Calu3 (cell line): ENCODE results near the gene PPP1R13L. TPM values are rescaled to one million over a fixed set of nuclear protein-coding genes. Genes with fewer than 3 reads are reported as not detected.
"Not testable (repeated sequence)": the region's sequence is repeated elsewhere in the genome, so short reads cannot be mapped to it uniquely, and the experiment has no call there.

Experiments
- BruUV-seq: library from RNA; stranded (reverse); fragments of 400-500 nt; replicated peaks from 2 replicates; lab custom pipeline; 2021; lab: Mats Ljungman, UMichigan
- CTCF ChIA-PET: fragments of 300-600 bp; sonication (Branson Sonifier 250); formaldehyde crosslinking; loops from one replicate; lab custom pipeline; 2022; ENCODE audit warnings: antibody characterized with exemption; lab: Charles Lee
- DNase-seq: peaks from one replicate; pipeline ENCODE4 v3.0.0; 2022
- H3K27ac Mint-ChIP-seq: one replicate; pipeline ENCODE4 v1.8.0; 2022; ENCODE audit warnings: mixed read lengths; ENCODE audit not compliant: unreplicated experiment
- H3K27me3 Mint-ChIP-seq: one replicate; pipeline ENCODE4 v1.8.0; 2022; ENCODE audit warnings: mixed read lengths; ENCODE audit not compliant: unreplicated experiment
- H3K36me3 Mint-ChIP-seq: one replicate; pipeline ENCODE4 v1.8.0; 2022; ENCODE audit warnings: mild to moderate bottlenecking, moderate library complexity, mixed read lengths; ENCODE audit not compliant: insufficient read depth, unreplicated experiment
- H3K4me1 Mint-ChIP-seq: one replicate; pipeline ENCODE4 v1.8.0; 2022; ENCODE audit warnings: mild to moderate bottlenecking, low read depth, mixed read lengths; ENCODE audit not compliant: unreplicated experiment
- H3K4me3 Mint-ChIP-seq: one replicate; pipeline ENCODE4 v1.8.0; 2022; ENCODE audit warnings: mild to moderate bottlenecking, low read depth, moderate library complexity, mixed read lengths; ENCODE audit not compliant: unreplicated experiment
- H3K9me3 Mint-ChIP-seq: one replicate; pipeline ENCODE4 v1.8.0; 2022; ENCODE audit warnings: low read depth, mixed read lengths; ENCODE audit not compliant: unreplicated experiment
- intact Hi-C: fragments of 100-400 bp; cut with micrococcal nuclease; formaldehyde crosslinking; loops from one replicate; pipeline ENCODE4 v1.10.0; 2022; ENCODE audit not compliant: unreplicated experiment
- total RNA-seq: library from RNA; stranded (reverse); gene quantifications from 2 replicates; pipeline ENCODE4 v1.2.3, GENCODE V29; 2022
- TF ChIP-seq, protein P1 (sequence below): fragments of 200-600 bp; IDR thresholded peaks from one replicate; pipeline ENCODE4 v1.8.0; 2022; ENCODE audit warnings: antibody characterized with exemption; ENCODE audit not compliant: unreplicated experiment

PPP1R13L gene
- total RNA-seq, 1 experiment from 2014 or later, result 135 TPM

DNA sequence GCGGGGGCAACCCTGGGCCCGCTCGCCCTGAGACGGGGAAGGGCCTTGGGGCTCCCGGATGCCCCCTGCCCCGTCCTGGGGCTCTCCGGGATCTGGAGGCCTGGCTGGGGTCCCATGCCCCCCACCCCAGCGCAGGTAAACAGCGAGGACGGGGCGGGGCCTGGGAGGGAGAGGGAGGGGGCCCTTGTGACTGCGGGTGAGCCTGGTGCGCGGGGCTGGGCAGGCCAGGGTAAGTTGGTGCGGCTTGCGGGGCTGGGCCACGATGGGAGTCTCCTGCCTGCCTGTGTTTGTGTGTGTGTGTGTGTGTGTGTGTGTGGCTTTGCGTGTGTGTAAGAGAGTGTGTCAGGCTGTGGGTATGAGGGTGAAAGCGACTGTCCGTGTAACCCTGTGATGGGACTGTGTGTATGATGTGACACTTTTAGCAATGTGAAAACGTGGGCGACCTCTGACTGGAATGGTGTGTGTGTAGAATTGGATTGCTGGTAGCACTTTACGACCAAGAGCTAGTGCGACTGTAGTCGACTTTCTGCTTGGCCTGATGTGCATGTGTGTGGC lies 63.9 kb downstream of the PPP1R13L start:
- no peak overlapping the region for H3K4me3 Mint-ChIP-seq
- no TSS peak for BruUV-seq
- peak; percentile 31 for DNase-seq
- no peaks in the 10 kb centered on the region for H3K27me3 Mint-ChIP-seq
- TF ChIP-seq, protein P1, sequence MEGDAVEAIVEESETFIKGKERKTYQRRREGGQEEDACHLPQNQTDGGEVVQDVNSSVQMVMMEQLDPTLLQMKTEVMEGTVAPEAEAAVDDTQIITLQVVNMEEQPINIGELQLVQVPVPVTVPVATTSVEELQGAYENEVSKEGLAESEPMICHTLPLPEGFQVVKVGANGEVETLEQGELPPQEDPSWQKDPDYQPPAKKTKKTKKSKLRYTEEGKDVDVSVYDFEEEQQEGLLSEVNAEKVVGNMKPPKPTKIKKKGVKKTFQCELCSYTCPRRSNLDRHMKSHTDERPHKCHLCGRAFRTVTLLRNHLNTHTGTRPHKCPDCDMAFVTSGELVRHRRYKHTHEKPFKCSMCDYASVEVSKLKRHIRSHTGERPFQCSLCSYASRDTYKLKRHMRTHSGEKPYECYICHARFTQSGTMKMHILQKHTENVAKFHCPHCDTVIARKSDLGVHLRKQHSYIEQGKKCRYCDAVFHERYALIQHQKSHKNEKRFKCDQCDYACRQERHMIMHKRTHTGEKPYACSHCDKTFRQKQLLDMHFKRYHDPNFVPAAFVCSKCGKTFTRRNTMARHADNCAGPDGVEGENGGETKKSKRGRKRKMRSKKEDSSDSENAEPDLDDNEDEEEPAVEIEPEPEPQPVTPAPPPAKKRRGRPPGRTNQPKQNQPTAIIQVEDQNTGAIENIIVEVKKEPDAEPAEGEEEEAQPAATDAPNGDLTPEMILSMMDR, result no peak
- CTCF ChIA-PET, result no interaction called here
- intact Hi-C loops, result no loop called here
- H3K36me3 Mint-ChIP-seq, result peaks cover 19% of the 10 kb centered on the region
- no peaks in the 10 kb centered on the region for H3K9me3 Mint-ChIP-seq
- no peaks in the 10 kb centered on the region for H3K4me1 Mint-ChIP-seq
- H3K27ac Mint-ChIP-seq, result no peak overlapping the region

DNA sequence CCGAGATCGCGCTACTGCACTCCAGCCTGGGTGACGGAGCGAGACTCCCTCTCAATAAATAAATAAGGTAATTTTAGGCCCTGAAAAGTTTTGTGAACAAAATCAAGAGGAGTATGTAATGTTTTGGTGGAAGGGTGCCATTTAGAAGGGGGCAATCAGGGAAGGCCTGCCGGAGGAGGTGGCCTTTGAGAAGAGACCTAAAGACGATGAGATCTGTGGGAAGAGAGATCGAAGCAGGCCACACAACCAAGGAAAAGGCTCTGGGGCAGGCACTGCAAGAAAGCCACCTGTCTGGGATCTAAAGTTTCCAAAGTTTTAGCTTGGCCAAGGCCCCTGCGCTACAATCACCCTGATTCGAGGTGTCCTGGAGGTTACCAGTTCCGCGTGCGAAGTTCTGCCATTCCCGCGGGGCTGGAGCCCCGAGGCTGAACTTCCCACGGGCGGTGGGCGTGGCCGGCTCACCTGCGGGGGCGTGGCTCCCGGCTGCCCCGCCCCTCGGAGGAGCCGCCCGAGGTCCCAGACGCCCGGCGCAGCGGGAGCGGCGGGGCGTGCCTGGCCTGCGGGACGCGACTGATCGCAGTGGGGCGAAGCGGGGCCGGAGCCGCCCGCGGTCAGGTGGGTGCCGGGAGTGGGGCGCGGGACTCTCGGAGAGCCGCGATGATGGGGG lies 64.5 kb downstream of the PPP1R13L start, which contains the start of gene KLC3:
KLC3 (plus strand) TSS at position 519 of the 667 bp plus-strand sequence. CDS start 4,792 bp downstream, outside the sequence.
- Mint-ChIP-seq H3K36me3 (peaks cover 17% of the 10 kb centered on the region), H3K4me3 (no peak within 1 kb of the TSS), H3K4me1 (no peaks in the 10 kb centered on the region), H3K9me3 (no peaks in the 10 kb centered on the region), H3K27ac (peak within 1 kb of the TSS; percentile 71), H3K27me3 (no peaks in the 10 kb centered on the region)
- intact Hi-C loops, result no loop called here
- CTCF ChIA-PET, result no interaction called here
- no TSS peak for BruUV-seq
- TF ChIP-seq, protein P1, result no peak
- DNase-seq, result peak; percentile 84

DNA sequence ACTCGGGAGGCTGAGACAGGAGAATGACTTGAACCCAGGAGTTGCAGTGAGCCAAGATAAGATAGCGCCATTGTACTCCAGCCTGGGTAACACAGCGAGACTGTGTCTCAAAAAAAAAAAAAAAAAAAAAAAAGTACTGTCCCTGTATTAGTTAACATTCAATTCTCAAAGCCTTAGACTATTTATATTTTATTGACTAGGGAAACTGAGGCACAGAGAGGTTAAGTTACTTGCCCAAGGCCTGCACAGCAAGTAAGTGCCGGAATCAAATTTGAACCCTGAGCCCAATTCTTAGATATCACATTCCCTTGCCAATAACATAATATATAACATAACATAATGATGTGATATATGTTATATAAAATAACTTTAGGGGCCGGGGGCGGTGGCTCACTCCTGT lies 65.2 kb downstream of the PPP1R13L start:
- Mint-ChIP-seq H3K9me3 (no peaks in the 10 kb centered on the region), H3K4me3 (no peak overlapping the region), H3K4me1 (no peaks in the 10 kb centered on the region), H3K27me3 (no peaks in the 10 kb centered on the region), H3K27ac (no peak overlapping the region), H3K36me3 (peaks cover 11% of the 10 kb centered on the region)
- CTCF ChIA-PET, result interaction anchor here (1.4 kb wide), 1 partner anchor 139 kb away, joined by 5 read pairs; no protein-coding TSS in a partner anchor
- TF ChIP-seq, protein P1, result no peak
- BruUV-seq, result no TSS peak
- intact Hi-C loops, result loop anchor here (2.0 kb wide), 1 partner anchor 87 kb away; no protein-coding TSS in a partner anchor
- DNase-seq, result no peak

DNA sequence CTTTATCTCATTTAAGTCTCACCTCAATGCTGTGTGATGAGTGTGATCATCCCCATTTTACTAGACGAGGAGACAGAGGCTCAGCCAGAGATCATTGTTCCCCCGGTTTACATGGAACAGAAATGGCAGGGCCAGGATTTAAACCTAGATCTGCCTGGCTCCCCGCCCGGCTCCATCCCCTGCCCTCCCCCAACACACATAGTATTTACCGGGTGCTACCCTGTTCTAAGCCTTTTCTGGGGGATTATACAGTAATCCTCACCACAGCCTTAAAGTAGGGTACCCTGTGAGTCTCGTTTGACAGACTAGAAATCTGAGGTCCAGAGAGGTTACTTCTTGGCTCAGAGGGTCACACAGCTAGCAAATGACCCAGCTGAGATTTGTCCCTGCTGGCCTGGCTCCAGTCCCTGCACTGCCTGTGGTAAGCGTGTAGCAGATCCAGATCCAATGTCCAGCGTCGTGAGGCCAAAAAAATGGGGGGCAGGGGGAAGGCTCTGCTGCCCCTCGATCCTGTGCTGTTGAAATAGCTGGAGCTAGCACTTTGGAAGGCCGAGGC lies 68.1 kb downstream of the PPP1R13L start:
- Mint-ChIP-seq H3K4me3 (no peak overlapping the region), H3K4me1 (no peaks in the 10 kb centered on the region), H3K9me3 (no peaks in the 10 kb centered on the region), H3K27ac (no peak overlapping the region), H3K27me3 (no peaks in the 10 kb centered on the region), H3K36me3 (peaks cover 11% of the 10 kb centered on the region)
- CTCF ChIA-PET, result no interaction called here
- intact Hi-C loops, result no loop called here
- no peak for DNase-seq
- BruUV-seq, result no TSS peak
- TF ChIP-seq, protein P1, result no peak

DNA sequence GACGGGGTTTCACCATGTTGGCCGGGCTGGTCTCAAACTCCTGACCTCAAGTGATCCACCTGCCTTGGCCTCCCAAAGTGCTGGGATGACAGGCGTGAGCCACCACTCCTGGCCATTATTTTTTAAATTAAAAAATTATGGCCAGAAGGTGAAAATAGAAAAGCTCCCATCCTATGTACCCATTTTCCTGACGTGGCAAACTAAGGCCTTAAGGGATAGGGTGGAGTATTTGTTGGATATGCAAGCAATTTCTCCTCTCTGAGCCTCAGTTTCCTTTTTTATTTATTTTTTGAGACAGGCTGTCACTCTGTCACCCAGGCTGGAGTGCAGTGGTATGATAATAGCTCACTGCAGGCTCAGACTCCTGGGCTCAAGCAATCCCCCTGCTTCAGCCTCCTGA lies 70.0 kb downstream of the PPP1R13L start:
- H3K27ac Mint-ChIP-seq, H3K4me1 Mint-ChIP-seq, H3K36me3 Mint-ChIP-seq, intact Hi-C loops, H3K27me3 Mint-ChIP-seq, DNase-seq, H3K9me3 Mint-ChIP-seq, BruUV-seq, H3K4me3 Mint-ChIP-seq: not testable (repeated sequence)
- CTCF ChIA-PET, result interaction anchor here (0.7 to 0.8 kb wide), 2 partner anchors 222 to 281 kb away, joined by 3 to 8 read pairs; no protein-coding TSS in a partner anchor
